Neural progenitor cell (in vitro differentiated cells): ENCODE data around the gene GLI1. TPM values are rescaled to one million over a fixed set of nuclear protein-coding genes. Genes with fewer than 3 reads are reported as not detected.

Experiments used
- DNase-seq: peaks from one replicate; pipeline ENCODE4 v3.0.0-alpha.2; 2016; ENCODE audit warnings: low spot score
- H2AFZ ChIP-seq: fragments of 200-600 bp; sonication (generic); replicated peaks from 2 replicates; pipeline ENCODE4 v1.6.1; 2016; ENCODE audit warnings: antibody characterized with exemption
- H3F3A ChIP-seq: fragments of 200-600 bp; sonication (generic); 2 replicates; pipeline ENCODE4 v1.6.1; 2016; ENCODE audit warnings: antibody characterized with exemption, low read depth
- H3K27ac ChIP-seq: fragments of 200-600 bp; sonication (generic); 2 replicates; pipeline ENCODE4 v1.5.1; 2016; ENCODE audit warnings: mild to moderate bottlenecking
- H3K27me3 ChIP-seq: fragments of 200-600 bp; sonication (generic); 2 replicates; pipeline ENCODE4 v1.6.1; 2016; ENCODE audit warnings: mild to moderate bottlenecking, moderate library complexity
- H3K36me3 ChIP-seq: fragments of 200-600 bp; sonication (generic); 2 replicates; pipeline ENCODE4 v1.5.1; 2016
- H3K4me1 ChIP-seq: fragments of 200-600 bp; sonication (generic); 2 replicates; pipeline ENCODE4 v1.6.1; 2016; ENCODE audit warnings: mixed run types
- H3K4me2 ChIP-seq: fragments of 200-600 bp; sonication (generic); 2 replicates; pipeline ENCODE4 v1.6.1; 2016
- H3K4me3 ChIP-seq: fragments of 200-600 bp; sonication (generic); 2 replicates; pipeline ENCODE4 v1.5.1; 2016
- H3K79me2 ChIP-seq: fragments of 200-600 bp; sonication (generic); 2 replicates; pipeline ENCODE4 v1.6.1; 2016; ENCODE audit warnings: low read depth
- H3K9ac ChIP-seq: fragments of 200-600 bp; sonication (generic); 2 replicates; pipeline ENCODE4 v1.6.1; 2016
- H3K9me3 ChIP-seq: fragments of 200-600 bp; sonication (generic); 2 replicates; pipeline ENCODE4 v1.5.1; 2016; ENCODE audit warnings: low read depth
- H4K20me1 ChIP-seq: fragments of 200-600 bp; sonication (generic); 2 replicates; pipeline ENCODE4 v1.6.1; 2016; ENCODE audit warnings: low read depth
- H3K27ac Mint-ChIP-seq: 3 replicates; pipeline ENCODE4 v1.8.0; 2021; ENCODE audit warnings: mixed read lengths
- H3K27me3 Mint-ChIP-seq: 2 replicates; pipeline ENCODE4 v1.8.0; 2022; ENCODE audit warnings: low read depth, mild to moderate bottlenecking, inconsistent platforms, moderate library complexity, mixed read lengths; ENCODE audit not compliant: insufficient read depth
- H3K36me3 Mint-ChIP-seq: 3 replicates; pipeline ENCODE4 v1.8.0; 2021; ENCODE audit warnings: mixed read lengths
- H3K4me1 Mint-ChIP-seq: 3 replicates; pipeline ENCODE4 v1.8.0; 2021; ENCODE audit warnings: mixed read lengths
- H3K4me3 Mint-ChIP-seq: 3 replicates; pipeline ENCODE4 v1.8.0; 2021; ENCODE audit warnings: mild to moderate bottlenecking, moderate library complexity, mixed read lengths
- H3K9me3 Mint-ChIP-seq: 3 replicates; pipeline ENCODE4 v1.8.0; 2020; ENCODE audit warnings: mixed read lengths
- EZH2 ChIP-seq: fragments of 200-600 bp; sonication (generic); IDR thresholded peaks from 2 replicates; pipeline ENCODE4 v1.6.1; 2017; ENCODE audit warnings: antibody characterized with exemption, mild to moderate bottlenecking, moderate library complexity
- EZH2phosphoT487 ChIP-seq: fragments of 200-600 bp; sonication (generic); IDR thresholded peaks from 2 replicates; pipeline ENCODE4 v1.6.1; 2017; ENCODE audit warnings: antibody characterized with exemption
- total RNA-seq: library from RNA; depleted of rRNA; stranded (reverse); fragments of >200 nt; gene quantifications from 2 replicates; pipeline ENCODE4 v1.2.3, GENCODE V29; 2015; ENCODE audit warnings: low replicate concordance
- TF ChIP-seq, protein P1 (sequence below): fragments of 200-600 bp; sonication (generic); IDR thresholded peaks from 2 replicates; pipeline ENCODE4 v1.5.1; 2017; ENCODE audit warnings: antibody characterized with exemption, mild to moderate bottlenecking

GLI1 gene
- total RNA-seq, 1 donor from 2014 or later, result 0.71 TPM

GRCh38 chr12:57460468-57460784 is 841 bp downstream of the GLI1 start:
- no peaks in the 10 kb centered on the region for H3K36me3 ChIP-seq
- Mint-ChIP-seq H3K4me1 (peaks cover 38% of the 10 kb centered on the region), H3K27ac (no peak overlapping the region), H3K9me3 (no peaks in the 10 kb centered on the region), H3K4me3 (peak overlapping the region; percentile 89), H3K27me3 (peaks cover 36% of the 10 kb centered on the region), H3K36me3 (no peaks in the 10 kb centered on the region)
- H3K4me2 ChIP-seq, result peak overlapping the region; percentile 86
- no peak for DNase-seq
- peak overlapping the region; percentile 56 for H3K4me3 ChIP-seq
- peaks cover 20% of the 10 kb centered on the region for H4K20me1 ChIP-seq
- H3K9ac ChIP-seq, result no peak overlapping the region
- peaks cover 33% of the 10 kb centered on the region for H3F3A ChIP-seq
- no peak overlapping the region for H2AFZ ChIP-seq
- peaks cover 25% of the 10 kb centered on the region for H3K4me1 ChIP-seq
- TF ChIP-seq EZH2, result peak; percentile 6
- no peak for TF ChIP-seq EZH2phosphoT487
- peaks cover 16% of the 10 kb centered on the region for H3K27me3 ChIP-seq
- H3K9me3 ChIP-seq, result no peaks in the 10 kb centered on the region
- H3K27ac ChIP-seq, result no peak overlapping the region
- no peaks in the 10 kb centered on the region for H3K79me2 ChIP-seq

- H3K9me3 ChIP-seq, result no peaks in the 10 kb centered on the region
- H3K27ac Mint-ChIP-seq, result no peak overlapping the region
- peak overlapping the region; percentile 86 for H3K4me2 ChIP-seq
- H3K9ac ChIP-seq, result no peak overlapping the region
- no peaks in the 10 kb centered on the region for H3K9me3 Mint-ChIP-seq
- H3K4me1 ChIP-seq, result peaks cover 22% of the 10 kb centered on the region
- peak overlapping the region; percentile 35 for H3K27ac ChIP-seq
- DNase-seq, result peak; percentile 96
- peaks cover 20% of the 10 kb centered on the region for H4K20me1 ChIP-seq
- H3K36me3 Mint-ChIP-seq, result no peaks in the 10 kb centered on the region
- H3K27me3 ChIP-seq, result peaks cover 16% of the 10 kb centered on the region
- no peak for TF ChIP-seq EZH2
- TF ChIP-seq, protein P1, sequence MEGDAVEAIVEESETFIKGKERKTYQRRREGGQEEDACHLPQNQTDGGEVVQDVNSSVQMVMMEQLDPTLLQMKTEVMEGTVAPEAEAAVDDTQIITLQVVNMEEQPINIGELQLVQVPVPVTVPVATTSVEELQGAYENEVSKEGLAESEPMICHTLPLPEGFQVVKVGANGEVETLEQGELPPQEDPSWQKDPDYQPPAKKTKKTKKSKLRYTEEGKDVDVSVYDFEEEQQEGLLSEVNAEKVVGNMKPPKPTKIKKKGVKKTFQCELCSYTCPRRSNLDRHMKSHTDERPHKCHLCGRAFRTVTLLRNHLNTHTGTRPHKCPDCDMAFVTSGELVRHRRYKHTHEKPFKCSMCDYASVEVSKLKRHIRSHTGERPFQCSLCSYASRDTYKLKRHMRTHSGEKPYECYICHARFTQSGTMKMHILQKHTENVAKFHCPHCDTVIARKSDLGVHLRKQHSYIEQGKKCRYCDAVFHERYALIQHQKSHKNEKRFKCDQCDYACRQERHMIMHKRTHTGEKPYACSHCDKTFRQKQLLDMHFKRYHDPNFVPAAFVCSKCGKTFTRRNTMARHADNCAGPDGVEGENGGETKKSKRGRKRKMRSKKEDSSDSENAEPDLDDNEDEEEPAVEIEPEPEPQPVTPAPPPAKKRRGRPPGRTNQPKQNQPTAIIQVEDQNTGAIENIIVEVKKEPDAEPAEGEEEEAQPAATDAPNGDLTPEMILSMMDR, result peak; percentile 35
- H3K36me3 ChIP-seq, result no peaks in the 10 kb centered on the region
- peaks cover 33% of the 10 kb centered on the region for H3F3A ChIP-seq
- H3K4me3 ChIP-seq, result peak overlapping the region; percentile 53
- peak overlapping the region; percentile 89 for H3K4me3 Mint-ChIP-seq
- H3K4me1 Mint-ChIP-seq, result peaks cover 34% of the 10 kb centered on the region
- H3K27me3 Mint-ChIP-seq, result peaks cover 39% of the 10 kb centered on the region
- H3K79me2 ChIP-seq, result no peaks in the 10 kb centered on the region
- no peak overlapping the region for H2AFZ ChIP-seq
Observed at GRCh38 chr12:57460841-57461275, 1.3 kb downstream of the GLI1 start.

DNA sequence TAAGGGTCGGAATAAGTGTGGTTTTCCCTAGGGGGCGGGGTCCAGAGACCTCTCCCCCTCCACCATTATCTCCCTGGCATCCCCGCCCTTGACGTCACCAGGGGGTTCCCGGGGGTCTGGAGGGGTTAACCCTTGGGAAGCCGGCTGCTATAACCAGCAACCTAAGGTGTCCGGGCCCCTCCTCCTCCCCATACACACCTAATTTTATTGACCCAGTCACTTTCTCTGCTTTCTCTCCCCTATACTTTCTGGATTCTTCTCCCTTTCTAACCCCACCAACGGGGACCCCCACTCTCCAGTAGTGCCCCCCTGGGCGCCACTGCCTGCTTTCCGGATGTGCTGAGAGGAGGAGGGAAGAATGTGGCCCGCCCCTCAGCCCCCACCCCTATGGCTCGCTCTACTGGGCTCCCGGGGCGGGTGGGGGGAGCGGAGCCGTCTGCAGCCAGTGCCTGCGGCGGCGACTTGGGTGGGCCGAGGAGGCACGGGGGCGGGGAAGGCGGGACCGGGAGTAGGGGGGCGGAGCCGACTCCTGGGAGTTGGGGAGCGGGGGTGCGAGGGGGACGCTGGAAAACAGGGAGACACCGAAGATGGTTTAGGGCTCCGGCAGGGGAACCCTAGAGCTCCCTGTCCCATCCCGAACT is 1.8 kb downstream of the GLI1 start:
- peaks cover 30% of the 10 kb centered on the region for H3K4me1 Mint-ChIP-seq
- Histone ChIP-seq H3F3A (peaks cover 33% of the 10 kb centered on the region), H2AFZ (no peak overlapping the region), H3K79me2 (no peaks in the 10 kb centered on the region), H3K4me3 (peak overlapping the region; percentile 53), H4K20me1 (peaks cover 20% of the 10 kb centered on the region), H3K4me2 (peak overlapping the region; percentile 86), H3K9ac (no peak overlapping the region), H3K36me3 (no peaks in the 10 kb centered on the region), H3K27ac (peak overlapping the region; percentile 35), H3K9me3 (no peaks in the 10 kb centered on the region), H3K4me1 (peaks cover 20% of the 10 kb centered on the region), H3K27me3 (peaks cover 16% of the 10 kb centered on the region)
- no peak overlapping the region for H3K27ac Mint-ChIP-seq
- no peaks in the 10 kb centered on the region for H3K36me3 Mint-ChIP-seq
- H3K27me3 Mint-ChIP-seq, result peaks cover 39% of the 10 kb centered on the region
- peak; percentile 87 for DNase-seq
- peak overlapping the region; percentile 89 for H3K4me3 Mint-ChIP-seq
- H3K9me3 Mint-ChIP-seq, result no peaks in the 10 kb centered on the region
- TF ChIP-seq EZH2phosphoT487 (no peak), EZH2 (no peak)
- TF ChIP-seq, protein P1, result no peak

- peaks cover 16% of the 10 kb centered on the region for H3K27me3 ChIP-seq
- Mint-ChIP-seq H3K4me3 (peak overlapping the region; percentile 89), H3K36me3 (no peaks in the 10 kb centered on the region), H3K4me1 (peaks cover 30% of the 10 kb centered on the region), H3K27ac (no peak overlapping the region), H3K9me3 (no peaks in the 10 kb centered on the region), H3K27me3 (peaks cover 44% of the 10 kb centered on the region)
- H3K4me1 ChIP-seq, result peaks cover 19% of the 10 kb centered on the region
- H3K27ac ChIP-seq, result no peak overlapping the region
- peaks cover 33% of the 10 kb centered on the region for H3F3A ChIP-seq
- TF ChIP-seq, protein P1, result no peak
- no peak for TF ChIP-seq EZH2phosphoT487
- TF ChIP-seq EZH2, result no peak
- peak overlapping the region; percentile 86 for H3K4me2 ChIP-seq
- H3K9ac ChIP-seq, result no peak overlapping the region
- no peaks in the 10 kb centered on the region for H3K36me3 ChIP-seq
- no peak overlapping the region for H2AFZ ChIP-seq
- H3K79me2 ChIP-seq, result no peaks in the 10 kb centered on the region
- no peaks in the 10 kb centered on the region for H3K9me3 ChIP-seq
- peaks cover 20% of the 10 kb centered on the region for H4K20me1 ChIP-seq
- no peak for DNase-seq
- H3K4me3 ChIP-seq, result peak overlapping the region; percentile 53
Observed at GRCh38 chr12:57461917-57462250, 2.3 kb downstream of the GLI1 start.
